DMS79 treated with DMSO at 0.1 percent for 48 hours (cell line): ENCODE data around the gene XAB2.

Experiments
- DNase-seq: peaks from one replicate; lab custom pipeline; 2025; lab: John Stamatoyannopoulos, UW

Gene XAB2

GRCh38 chr19:7629347-7630054, at the start of gene XAB2, which contains the start of gene PET100:
TSS of gene XAB2 (minus strand) at chr19:7629545. CDS start at chr19:7629527, 18 bp downstream.
TSS of gene PET100 (plus strand) at chr19:7629793. CDS start at chr19:7629834, 41 bp downstream.
- peak; percentile 98 for DNase-seq

GRCh38 chr19:7677669-7678311, 48.4 kb upstream of the XAB2 start:
- no peak for DNase-seq

- DNase-seq, result no peak
These were observed 47.5 kb upstream of the XAB2 start, which contains the start of gene MCEMP1 for GRCh38 chr19:7676854-7677253. TSS of gene MCEMP1 (plus strand) at chr19:7677090. CDS start at chr19:7677121, 31 bp downstream.

- DNase-seq, result no peak
These were observed 47.0 kb upstream of the XAB2 start for GRCh38 chr19:7676376-7676775.

- no peak for DNase-seq
These were observed 45.0 kb upstream of the XAB2 start for GRCh38 chr19:7674010-7675005.

GRCh38 chr19:7672522-7672921, 43.2 kb upstream of the XAB2 start:
- no peak for DNase-seq

- DNase-seq, result no peak
These were observed 41.4 kb upstream of the XAB2 start for GRCh38 chr19:7670790-7671189.

- DNase-seq, result peak; percentile 12
These were observed 40.9 kb upstream of the XAB2 start for GRCh38 chr19:7670150-7670783.

- no peak for DNase-seq
These were observed 40.3 kb upstream of the XAB2 start for GRCh38 chr19:7669641-7670040.

GRCh38 chr19:7668842-7669241, 39.5 kb upstream of the XAB2 start, which contains the start of gene RETN:
TSS of gene RETN (plus strand) at chr19:7669049. CDS start at chr19:7669327, 278 bp downstream.
- DNase-seq, result no peak

GRCh38 chr19:7665076-7665475, 35.7 kb upstream of the XAB2 start:
- DNase-seq, result no peak

GRCh38 chr19:7663706-7664105, 34.4 kb upstream of the XAB2 start:
- no peak for DNase-seq

- DNase-seq, result no peak
These were observed 33.3 kb upstream of the XAB2 start for GRCh38 chr19:7662657-7663056.

GRCh38 chr19:7661744-7662538, 32.6 kb upstream of the XAB2 start:
- DNase-seq, result no peak

GRCh38 chr19:7658219-7658686, 28.9 kb upstream of the XAB2 start:
- DNase-seq, result peak; percentile 78

- no peak for DNase-seq
These were observed 27.9 kb upstream of the XAB2 start for GRCh38 chr19:7657131-7657751.

- no peak for DNase-seq
These were observed 26.2 kb upstream of the XAB2 start for GRCh38 chr19:7655581-7655980.

- no peak for DNase-seq
These were observed 25.1 kb upstream of the XAB2 start for GRCh38 chr19:7654401-7654800.

- peak; percentile 76 for DNase-seq
These were observed 22.8 kb upstream of the XAB2 start for GRCh38 chr19:7652061-7652641.

GRCh38 chr19:7650148-7650547, 20.8 kb upstream of the XAB2 start:
- DNase-seq, result no peak
